ENCODE results near the gene TRIM31.

Gene TRIM31

GRCh38 chr6:30097902-30098768 is 14.8 kb downstream of the TRIM31 start:
- Histone ChIP-seq H3K27me3 (ENCODE audit: control insufficient read depth, insufficient read depth, low read length, poor library complexity, severe bottlenecking) (peaks cover 82% of the 10 kb centered on the region), H3K27ac (ENCODE audit: insufficient read depth, low read depth, low read length, poor library complexity, severe bottlenecking) (no peak overlapping the region), H3K4me1 (ENCODE audit: control insufficient read depth, insufficient read depth, low read length) (no peaks in the 10 kb centered on the region), H3K9me3 (ENCODE audit: control insufficient read depth, low read length) (no peaks in the 10 kb centered on the region), H3K4me3 (ENCODE audit: insufficient read depth, low read depth, low read length) (no peak overlapping the region), H3K36me3 (ENCODE audit: control insufficient read depth, insufficient read depth, low read length) (no peaks in the 10 kb centered on the region)
- WGBS, 2 experiments = 83 to 90% methylated on average over 4 of the region's 4 CpGs

- H3K9me3 ChIP-seq (ENCODE audit: control insufficient read depth, low read length) = no peaks in the 10 kb centered on the region
- H3K36me3 ChIP-seq (ENCODE audit: control insufficient read depth, insufficient read depth, low read length) = no peaks in the 10 kb centered on the region
- no peaks in the 10 kb centered on the region for H3K4me1 ChIP-seq (ENCODE audit: control insufficient read depth, insufficient read depth, low read length)
- H3K27ac ChIP-seq (ENCODE audit: insufficient read depth, low read depth, low read length, poor library complexity, severe bottlenecking) = no peak overlapping the region
- WGBS, 2 experiments = 61 to 63% methylated on average over 1 of the region's 1 CpG
- peaks cover 75% of the 10 kb centered on the region for H3K27me3 ChIP-seq (ENCODE audit: control insufficient read depth, insufficient read depth, low read length, poor library complexity, severe bottlenecking)
- H3K4me3 ChIP-seq (ENCODE audit: insufficient read depth, low read depth, low read length) = no peak overlapping the region
Measured at GRCh38 chr6:30096829-30097228, 16.1 kb downstream of the TRIM31 start.

GRCh38 chr6:30093951-30094661 is 18.8 kb downstream of the TRIM31 start:
- H3K27ac ChIP-seq (ENCODE audit: insufficient read depth, low read depth, low read length, poor library complexity, severe bottlenecking) = no peak overlapping the region
- no peaks in the 10 kb centered on the region for H3K4me1 ChIP-seq (ENCODE audit: control insufficient read depth, insufficient read depth, low read length)
- WGBS, 2 experiments = 88 to 92% methylated on average over 4 of the region's 5 CpGs
- no peaks in the 10 kb centered on the region for H3K9me3 ChIP-seq (ENCODE audit: control insufficient read depth, low read length)
- H3K27me3 ChIP-seq (ENCODE audit: control insufficient read depth, insufficient read depth, low read length, poor library complexity, severe bottlenecking) = peaks cover 55% of the 10 kb centered on the region
- no peaks in the 10 kb centered on the region for H3K36me3 ChIP-seq (ENCODE audit: control insufficient read depth, insufficient read depth, low read length)
- no peak overlapping the region for H3K4me3 ChIP-seq (ENCODE audit: insufficient read depth, low read depth, low read length)

- WGBS, 2 experiments = 79 to 83% methylated on average over 6 of the region's 6 CpGs
- Histone ChIP-seq H3K9me3 (ENCODE audit: control insufficient read depth, low read length) (no peaks in the 10 kb centered on the region), H3K4me3 (ENCODE audit: insufficient read depth, low read depth, low read length) (no peak overlapping the region), H3K27ac (ENCODE audit: insufficient read depth, low read depth, low read length, poor library complexity, severe bottlenecking) (no peak overlapping the region), H3K4me1 (ENCODE audit: control insufficient read depth, insufficient read depth, low read length) (no peaks in the 10 kb centered on the region), H3K27me3 (ENCODE audit: control insufficient read depth, insufficient read depth, low read length, poor library complexity, severe bottlenecking) (peaks cover 44% of the 10 kb centered on the region), H3K36me3 (ENCODE audit: control insufficient read depth, insufficient read depth, low read length) (no peaks in the 10 kb centered on the region)
Measured at GRCh38 chr6:30092852-30093543, 19.9 kb downstream of the TRIM31 start.

- H3K9me3 ChIP-seq (ENCODE audit: control insufficient read depth, low read length) = no peaks in the 10 kb centered on the region
- H3K27ac ChIP-seq (ENCODE audit: insufficient read depth, low read depth, low read length, poor library complexity, severe bottlenecking) = no peak overlapping the region
- H3K4me3 ChIP-seq (ENCODE audit: insufficient read depth, low read depth, low read length) = no peak overlapping the region
- H3K36me3 ChIP-seq (ENCODE audit: control insufficient read depth, insufficient read depth, low read length) = no peaks in the 10 kb centered on the region
- H3K27me3 ChIP-seq (ENCODE audit: control insufficient read depth, insufficient read depth, low read length, poor library complexity, severe bottlenecking) = peaks cover 31% of the 10 kb centered on the region
- no peaks in the 10 kb centered on the region for H3K4me1 ChIP-seq (ENCODE audit: control insufficient read depth, insufficient read depth, low read length)
- WGBS, 2 experiments = 79 to 81% methylated on average over 11 of the region's 11 CpGs
Measured at GRCh38 chr6:30091577-30092381, 21.1 kb downstream of the TRIM31 start.

GRCh38 chr6:30087876-30088275 is 25.0 kb downstream of the TRIM31 start:
- Histone ChIP-seq H3K27me3 (ENCODE audit: control insufficient read depth, insufficient read depth, low read length, poor library complexity, severe bottlenecking) (peaks cover 11% of the 10 kb centered on the region), H3K4me3 (ENCODE audit: insufficient read depth, low read depth, low read length) (no peak overlapping the region), H3K27ac (ENCODE audit: insufficient read depth, low read depth, low read length, poor library complexity, severe bottlenecking) (no peak overlapping the region), H3K36me3 (ENCODE audit: control insufficient read depth, insufficient read depth, low read length) (no peaks in the 10 kb centered on the region), H3K4me1 (ENCODE audit: control insufficient read depth, insufficient read depth, low read length) (no peaks in the 10 kb centered on the region), H3K9me3 (ENCODE audit: control insufficient read depth, low read length) (no peaks in the 10 kb centered on the region)
- 86 to 88% methylated on average over 5 of the region's 5 CpGs for WGBS, 2 experiments

- Histone ChIP-seq H3K9me3 (ENCODE audit: control insufficient read depth, low read length) (no peaks in the 10 kb centered on the region), H3K36me3 (ENCODE audit: control insufficient read depth, insufficient read depth, low read length) (no peaks in the 10 kb centered on the region), H3K4me3 (ENCODE audit: insufficient read depth, low read depth, low read length) (no peak overlapping the region), H3K27ac (ENCODE audit: insufficient read depth, low read depth, low read length, poor library complexity, severe bottlenecking) (no peak overlapping the region), H3K4me1 (ENCODE audit: control insufficient read depth, insufficient read depth, low read length) (peaks cover 15% of the 10 kb centered on the region), H3K27me3 (ENCODE audit: control insufficient read depth, insufficient read depth, low read length, poor library complexity, severe bottlenecking) (peaks cover 81% of the 10 kb centered on the region)
- 66 to 69% methylated on average over 4 of the region's 4 CpGs for WGBS, 2 experiments
Measured at GRCh38 chr6:30077218-30077617, 35.7 kb downstream of the TRIM31 start.

- Histone ChIP-seq H3K27me3 (ENCODE audit: control insufficient read depth, insufficient read depth, low read length, poor library complexity, severe bottlenecking) (peaks cover 93% of the 10 kb centered on the region), H3K4me1 (ENCODE audit: control insufficient read depth, insufficient read depth, low read length) (peaks cover 15% of the 10 kb centered on the region), H3K36me3 (ENCODE audit: control insufficient read depth, insufficient read depth, low read length) (no peaks in the 10 kb centered on the region), H3K4me3 (ENCODE audit: insufficient read depth, low read depth, low read length) (peak overlapping the region; percentile 36), H3K27ac (ENCODE audit: insufficient read depth, low read depth, low read length, poor library complexity, severe bottlenecking) (no peak overlapping the region), H3K9me3 (ENCODE audit: control insufficient read depth, low read length) (no peaks in the 10 kb centered on the region)
- WGBS, 2 experiments = 39 to 42% methylated on average over 22 of the region's 22 CpGs
Measured at GRCh38 chr6:30075790-30076732, 36.8 kb downstream of the TRIM31 start.

Data from ectodermal cell (in vitro differentiated cells).